ENCODE data around the gene ZPBP2.
A peak's percentile ranks its signal among the peaks of the same experiment; 100 is the strongest.

Gene ZPBP2

DNA sequence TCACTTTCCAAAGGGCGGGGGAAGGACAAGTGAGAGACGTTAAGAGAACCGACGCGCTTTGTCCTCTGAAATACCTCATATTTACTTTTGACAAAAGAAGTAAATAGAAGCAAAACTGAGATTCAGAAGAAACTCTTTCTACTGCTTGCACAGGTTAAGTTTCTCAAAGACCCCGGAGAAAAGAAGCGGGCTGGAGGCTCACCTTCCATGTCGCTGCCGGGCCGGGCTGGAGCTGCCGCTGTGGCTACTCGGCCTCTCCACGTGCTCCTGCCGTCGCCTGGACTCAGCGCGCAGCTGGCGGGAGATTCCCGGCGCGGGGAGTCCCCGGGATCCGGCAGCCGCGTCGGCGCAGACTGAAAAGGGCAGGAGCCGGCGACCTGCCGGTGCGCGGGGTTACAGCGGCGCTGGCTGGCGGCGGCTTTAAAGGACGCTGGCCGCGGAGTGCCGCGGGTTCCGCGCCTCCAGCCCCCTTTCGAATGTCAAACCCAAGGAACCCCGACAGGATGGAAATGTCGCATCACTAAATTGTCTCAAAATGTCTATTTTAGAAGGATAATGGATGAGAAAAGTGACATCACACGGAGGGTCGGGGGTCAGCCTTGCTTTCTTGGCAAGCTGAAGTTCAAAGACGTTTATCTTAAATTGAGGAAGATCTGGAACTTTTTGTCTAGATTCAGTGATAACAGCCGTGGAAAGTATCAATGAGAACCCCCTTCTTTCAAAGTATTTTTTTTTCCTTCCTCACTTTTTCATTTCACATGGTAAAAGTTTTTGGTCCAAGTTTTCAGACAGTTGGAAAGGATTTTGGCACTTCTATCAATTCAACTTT lies 3.9 kb upstream of the ZPBP2 start, which contains the start of gene IKZF3 (continued):
- TF ChIP-seq ZNF10 (tag by site-specific recombination; IDR thresholded peaks at IDR 0.05) (peak; percentile 58; the same call in 1 of the 2 replicates), ZNF549 (tag by site-specific recombination; IDR thresholded peaks at IDR 0.05) (no peak), HOXD13 (CRISPR knock-in tag; IDR thresholded peaks at IDR 0.05; ENCODE audit: borderline replicate concordance) (no peak), ZNF560 (tag by site-specific recombination; IDR thresholded peaks at IDR 0.05; ENCODE audit: borderline replicate concordance) (no peak), ZBTB17 (tag by site-specific recombination; IDR thresholded peaks at IDR 0.05) (peak; percentile 66), ELK4 (IDR thresholded peaks at IDR 0.05; ENCODE audit: borderline replicate concordance, low read depth, low read length) (no peak), ZNF830 (tag by site-specific recombination; IDR thresholded peaks at IDR 0.05; ENCODE audit: low read depth) (no peak), ZNF140 (tag by site-specific recombination; IDR thresholded peaks at IDR 0.05) (no peak), ZNF18 (tag by site-specific recombination; IDR thresholded peaks at IDR 0.05) (no peak), ZNF211 (tag by site-specific recombination; IDR thresholded peaks at IDR 0.05; ENCODE audit: low read depth) (no peak), PRDM1 (tag by site-specific recombination; IDR thresholded peaks at IDR 0.05) (peak; percentile 74; the same call in 1 of the 2 replicates), ZNF585B (tag by site-specific recombination; IDR thresholded peaks at IDR 0.05) (no peak), ZBTB26 (tag by site-specific recombination; optimal IDR thresholded peaks at IDR 0.05) (peak; percentile 59), ZNF548 (tag by site-specific recombination; IDR thresholded peaks at IDR 0.05) (no peak), ZNF416 (tag by site-specific recombination; IDR thresholded peaks at IDR 0.05) (no peak), OVOL3 (tag by site-specific recombination; IDR thresholded peaks at IDR 0.05) (peak; percentile 35; the same call in 1 of the 2 replicates), WT1 (tag by site-specific recombination; IDR thresholded peaks at IDR 0.05) (no peak; the same call in 1 of the 2 replicates), ZNF544 (tag by site-specific recombination; IDR thresholded peaks at IDR 0.05) (no peak), ZNF341 (tag by site-specific recombination; IDR thresholded peaks at IDR 0.05; ENCODE audit: low read depth) (0 out of 2 replicates have a peak, but pooled peaks have one; percentile 13), ZNF324 (tag by site-specific recombination; IDR thresholded peaks at IDR 0.05) (peak; percentile 55; the same call in 1 of the 2 replicates), SALL2 (tag by site-specific recombination; IDR thresholded peaks at IDR 0.05; ENCODE audit: borderline replicate concordance) (no peak), ZNF785 (tag by site-specific recombination; IDR thresholded peaks at IDR 0.05) (no peak), ZNF266 (tag by site-specific recombination; IDR thresholded peaks at IDR 0.05; ENCODE audit: low read depth) (no peak), ZNF704 (tag by site-specific recombination; IDR thresholded peaks at IDR 0.05) (no peak), KLF1 (tag by site-specific recombination; IDR thresholded peaks at IDR 0.05) (no peak), ZNF274 (IDR thresholded peaks at IDR 0.05; ENCODE audit: low read length) (no peak), ZNF274 (tag by site-specific recombination; IDR thresholded peaks at IDR 0.05; ENCODE audit: borderline replicate concordance) (no peak), ZNF654 (tag by site-specific recombination; IDR thresholded peaks at IDR 0.05; ENCODE audit: low read depth) (peak; percentile 8; the same call in 1 of the 2 replicates), BCL11B (tag by site-specific recombination; IDR thresholded peaks at IDR 0.05; ENCODE audit: low read depth) (no peak), ZFHX2 (tag by site-specific recombination; conservative IDR thresholded peaks at IDR 0.05) (no peak)
- TF ChIP-seq, protein P1, sequence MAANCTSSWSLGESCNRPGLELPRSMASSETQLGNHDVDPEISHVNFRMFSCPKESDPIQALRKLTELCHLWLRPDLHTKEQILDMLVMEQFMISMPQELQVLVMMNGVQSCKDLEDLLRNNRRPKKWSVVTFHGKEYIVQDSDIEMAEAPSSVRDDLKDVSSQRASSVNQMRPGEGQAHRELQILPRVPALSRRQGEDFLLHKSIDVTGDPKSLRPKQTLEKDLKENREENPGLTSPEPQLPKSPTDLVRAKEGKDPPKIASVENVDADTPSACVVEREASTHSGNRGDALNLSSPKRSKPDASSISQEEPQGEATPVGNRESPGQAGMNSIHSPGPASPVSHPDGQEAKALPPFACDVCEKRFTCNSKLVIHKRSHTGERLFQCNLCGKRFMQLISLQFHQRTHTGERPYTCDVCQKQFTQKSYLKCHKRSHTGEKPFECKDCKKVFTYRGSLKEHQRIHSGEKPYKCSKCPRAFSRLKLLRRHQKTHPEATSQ (tag by site-specific recombination; IDR thresholded peaks at IDR 0.05): no peak
- TF ChIP-seq, protein P2, sequence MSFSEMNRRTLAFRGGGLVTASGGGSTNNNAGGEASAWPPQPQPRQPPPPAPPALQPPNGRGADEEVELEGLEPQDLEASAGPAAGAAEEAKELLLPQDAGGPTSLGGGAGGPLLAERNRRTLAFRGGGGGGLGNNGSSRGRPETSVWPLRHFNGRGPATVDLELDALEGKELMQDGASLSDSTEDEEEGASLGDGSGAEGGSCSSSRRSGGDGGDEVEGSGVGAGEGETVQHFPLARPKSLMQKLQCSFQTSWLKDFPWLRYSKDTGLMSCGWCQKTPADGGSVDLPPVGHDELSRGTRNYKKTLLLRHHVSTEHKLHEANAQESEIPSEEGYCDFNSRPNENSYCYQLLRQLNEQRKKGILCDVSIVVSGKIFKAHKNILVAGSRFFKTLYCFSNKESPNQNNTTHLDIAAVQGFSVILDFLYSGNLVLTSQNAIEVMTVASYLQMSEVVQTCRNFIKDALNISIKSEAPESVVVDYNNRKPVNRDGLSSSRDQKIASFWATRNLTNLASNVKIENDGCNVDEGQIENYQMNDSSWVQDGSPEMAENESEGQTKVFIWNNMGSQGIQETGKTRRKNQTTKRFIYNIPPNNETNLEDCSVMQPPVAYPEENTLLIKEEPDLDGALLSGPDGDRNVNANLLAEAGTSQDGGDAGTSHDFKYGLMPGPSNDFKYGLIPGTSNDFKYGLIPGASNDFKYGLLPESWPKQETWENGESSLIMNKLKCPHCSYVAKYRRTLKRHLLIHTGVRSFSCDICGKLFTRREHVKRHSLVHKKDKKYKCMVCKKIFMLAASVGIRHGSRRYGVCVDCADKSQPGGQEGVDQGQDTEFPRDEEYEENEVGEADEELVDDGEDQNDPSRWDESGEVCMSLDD (tag by site-specific recombination; IDR thresholded peaks at IDR 0.05): peak; percentile 69
